Skeletal muscle cell (primary cell): ENCODE measurements around the gene LITAF.
"Not testable (repeated sequence)": the region's sequence is repeated elsewhere in the genome, so short reads cannot be mapped to it uniquely, and the experiment has no call there.

Source experiments
- DNase-seq: peaks from one replicate; pipeline ENCODE4 v3.0.0-alpha.2; 2010; ENCODE audit warnings: low read depth
- H3K4me3 ChIP-seq: 2 replicates; pipeline ENCODE4 v1.5.1; 2011; ENCODE audit warnings: low read depth, mild to moderate bottlenecking, control low read depth, low read length, moderate library complexity

The LITAF gene

DNA sequence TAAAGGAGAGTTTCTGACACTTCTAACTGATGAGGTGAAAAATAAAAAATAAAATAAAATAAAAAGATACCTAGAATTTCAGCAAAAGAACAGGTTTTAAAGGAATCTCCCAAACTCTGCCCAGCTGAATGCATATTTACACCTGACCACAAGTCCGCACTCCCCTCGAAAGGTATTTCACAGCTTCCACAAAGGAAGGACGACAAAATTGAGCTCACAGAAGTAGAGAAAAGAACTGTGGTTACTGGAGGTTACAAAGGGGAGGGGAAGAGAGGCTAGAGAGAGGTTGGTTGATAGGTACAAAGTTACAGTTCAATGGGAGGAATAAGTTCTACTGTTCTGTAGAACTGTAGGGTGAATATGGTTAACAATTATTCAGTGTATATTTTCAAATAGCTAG lies 5.0 kb downstream of the LITAF start:
- DNase-seq: no peak
- H3K4me3 ChIP-seq: no peak overlapping the region

DNA sequence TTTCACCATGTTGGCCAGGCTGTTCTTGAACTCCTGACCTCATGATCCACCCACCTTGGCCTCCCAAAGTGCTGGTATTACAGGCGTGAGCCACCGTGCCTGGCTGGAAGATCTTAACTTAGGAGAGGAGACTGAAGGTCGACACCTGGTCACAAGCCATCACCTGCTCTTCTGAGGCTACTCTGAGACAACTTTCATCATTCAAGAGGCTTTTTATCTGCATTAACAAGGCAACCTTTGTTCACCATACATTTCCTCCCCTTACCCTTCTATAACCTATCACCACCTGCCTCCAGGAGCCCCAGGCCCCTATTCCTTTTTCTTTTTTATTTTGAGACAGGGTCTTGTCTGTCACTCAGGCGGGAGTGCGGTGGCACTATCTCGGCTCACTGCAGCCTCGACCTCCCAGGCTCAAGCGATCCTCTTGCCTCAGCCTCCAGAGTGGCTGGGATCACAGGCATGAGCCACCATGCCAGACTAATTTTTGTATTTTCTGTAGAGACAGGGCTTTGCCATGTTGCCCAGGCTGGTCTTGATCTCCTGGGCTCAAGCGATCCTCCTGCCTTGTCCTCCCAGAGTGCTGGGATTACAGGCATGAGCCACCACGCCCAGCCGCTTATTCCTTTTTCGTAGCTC lies 6.2 kb downstream of the LITAF start:
- H3K4me3 ChIP-seq: no peak overlapping the region
- DNase-seq: no peak

DNA sequence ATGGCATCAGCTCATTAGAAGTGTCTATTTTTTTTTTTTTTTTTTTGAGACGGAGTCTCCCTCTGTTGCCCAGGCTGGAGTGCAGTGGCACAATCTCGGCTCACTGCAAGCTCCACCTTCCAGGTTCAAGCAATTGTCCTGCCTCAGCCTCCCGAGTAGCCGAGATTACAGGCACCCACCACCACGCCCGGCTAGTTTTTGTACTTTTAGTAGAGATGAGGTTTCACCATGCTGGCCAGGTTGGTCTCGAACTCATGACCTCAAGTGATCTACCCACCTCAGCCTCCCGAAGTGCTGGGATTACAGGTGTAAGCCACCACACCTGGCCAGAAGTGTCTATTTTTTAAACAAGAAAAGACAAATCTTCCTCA lies 9.4 kb downstream of the LITAF start:
- H3K4me3 ChIP-seq, DNase-seq: not testable (repeated sequence)

DNA sequence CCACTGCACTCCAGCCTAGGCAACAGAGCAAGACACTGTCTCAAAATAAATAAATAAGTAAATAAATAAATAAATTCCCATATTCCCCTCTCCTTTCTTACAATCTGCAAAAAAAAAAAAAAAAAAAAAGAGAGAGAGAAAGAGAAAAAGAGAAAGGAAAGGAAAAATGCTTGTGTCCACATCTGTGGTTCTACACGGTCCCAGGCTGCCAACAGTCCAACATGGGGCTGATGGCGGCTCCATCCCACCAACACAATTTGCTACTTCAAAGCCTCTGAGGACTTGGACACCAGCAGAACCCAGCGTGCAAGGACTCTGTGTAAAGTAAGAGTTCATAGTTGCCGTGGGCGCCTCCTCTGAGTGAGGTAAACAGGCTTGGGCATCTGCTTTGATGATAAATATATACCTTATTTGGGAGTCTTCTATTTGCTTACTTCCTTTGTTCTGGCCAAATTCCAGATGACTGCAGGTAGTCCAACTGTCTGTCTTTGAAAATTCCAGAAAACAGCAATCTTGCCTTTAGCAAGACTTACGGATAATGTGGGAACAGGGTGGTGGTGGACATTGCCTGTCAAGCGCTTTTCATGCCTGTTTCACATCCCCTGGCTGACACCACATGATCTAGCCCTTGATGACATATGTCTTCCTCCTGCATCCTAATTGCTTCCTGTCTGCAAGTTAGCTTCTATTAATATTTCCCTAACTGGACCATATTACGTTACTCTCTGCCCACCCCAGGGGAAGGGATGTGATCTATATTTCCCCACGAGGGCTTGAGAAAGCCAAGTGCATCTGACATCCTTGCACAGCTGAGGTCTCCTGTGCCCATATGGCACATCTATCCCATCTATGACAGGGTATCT lies 10.1 kb downstream of the LITAF start:
- H3K4me3 ChIP-seq: no peak overlapping the region
- no peak for DNase-seq

DNA sequence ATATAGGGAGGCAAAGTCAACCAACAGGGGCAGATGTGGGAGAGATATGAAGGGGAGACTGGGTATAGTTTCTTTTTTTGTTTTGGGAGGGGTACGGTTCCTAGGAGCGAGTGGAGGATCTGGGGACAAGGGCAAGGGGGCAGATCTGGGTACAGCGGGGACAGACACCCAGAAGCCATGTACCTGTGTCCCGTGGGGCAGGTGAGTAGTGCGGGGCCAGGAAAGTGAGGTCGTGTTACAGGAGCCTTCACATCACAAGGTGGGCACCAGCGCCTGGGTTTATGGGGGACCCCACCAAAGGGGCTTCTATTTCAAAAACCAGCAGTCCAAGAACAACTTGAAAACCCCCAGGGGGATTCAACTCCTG lies 11.5 kb downstream of the LITAF start:
- no peak for DNase-seq
- no peak overlapping the region for H3K4me3 ChIP-seq

DNA sequence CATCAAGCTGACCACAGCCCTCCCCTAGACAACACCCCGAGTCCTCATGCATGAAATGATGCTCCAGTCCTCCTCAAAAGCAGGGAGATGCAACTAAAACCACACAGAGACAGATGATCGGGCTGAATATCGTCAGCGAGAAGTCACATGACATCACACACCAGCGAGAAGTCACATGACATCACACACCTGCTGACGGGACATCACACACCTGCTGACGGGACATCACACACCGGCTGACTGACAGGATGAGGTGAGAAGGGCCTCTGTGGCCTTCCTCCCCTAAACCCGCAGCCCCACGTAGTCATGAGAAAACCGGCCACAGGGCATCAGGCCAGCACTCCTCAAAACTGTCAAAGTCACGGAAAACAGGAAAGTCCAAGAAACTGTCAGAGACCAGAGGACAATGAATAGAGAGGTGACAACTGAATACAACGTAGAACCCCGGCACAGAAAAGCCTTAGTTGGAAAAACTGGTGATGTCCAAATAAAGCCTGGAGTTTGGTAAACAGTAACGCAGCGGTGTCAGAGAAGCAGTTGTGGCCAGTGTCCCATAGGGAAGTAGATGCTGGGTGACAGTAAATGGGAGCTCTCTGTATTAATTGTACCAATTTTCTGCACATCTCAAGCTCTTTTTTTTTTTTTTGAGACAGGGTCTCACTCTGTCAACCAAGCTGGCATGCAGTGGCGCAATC lies 14.3 kb downstream of the LITAF start:
- no peak for DNase-seq

DNA sequence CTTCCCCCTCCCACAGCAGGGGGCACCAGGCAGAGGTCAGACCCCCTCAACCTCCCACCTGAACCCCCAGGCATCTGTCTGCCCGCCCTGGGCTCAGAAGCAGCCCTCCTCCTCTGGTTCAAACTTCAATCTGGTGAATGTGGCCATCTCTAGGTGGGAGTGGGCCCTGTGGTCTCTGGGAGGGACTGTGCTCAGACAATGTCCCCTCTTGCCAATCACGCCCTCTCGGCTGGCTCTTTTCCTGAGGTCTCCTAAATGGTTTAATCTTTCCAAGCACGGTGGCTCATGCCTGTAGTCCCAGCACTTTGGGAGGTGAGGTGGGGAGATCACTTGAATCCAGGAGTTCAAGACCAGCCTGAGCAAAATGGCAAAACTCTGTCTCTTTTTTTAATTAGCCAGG lies 15.2 kb downstream of the LITAF start:
- no peak for DNase-seq
- no peak overlapping the region for H3K4me3 ChIP-seq

More for the DNA sequence above, 14.3 kb downstream of the LITAF start:
- H3K4me3 ChIP-seq: no peak overlapping the region

DNA sequence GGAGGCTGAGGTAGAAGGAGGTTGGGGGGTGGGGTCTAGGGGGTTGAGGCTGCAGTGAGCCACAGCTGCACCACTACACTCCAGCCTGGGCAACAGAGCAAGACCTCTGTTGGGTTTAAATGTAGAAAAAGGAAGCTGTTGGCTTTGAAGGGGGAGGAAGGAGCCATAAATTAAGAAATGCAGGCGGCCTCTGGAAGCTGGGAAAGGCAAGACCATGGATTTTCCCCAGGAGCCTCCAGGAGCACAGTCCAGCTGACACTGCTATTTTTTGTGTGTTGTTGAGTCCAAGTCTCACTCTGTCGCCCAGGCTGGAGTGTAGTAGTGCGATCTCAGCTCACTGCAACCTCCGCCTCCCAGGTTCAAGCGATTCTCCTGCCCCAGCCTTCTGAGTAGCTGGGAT lies 15.9 kb downstream of the LITAF start:
- H3K4me3 ChIP-seq: no peak overlapping the region

DNA sequence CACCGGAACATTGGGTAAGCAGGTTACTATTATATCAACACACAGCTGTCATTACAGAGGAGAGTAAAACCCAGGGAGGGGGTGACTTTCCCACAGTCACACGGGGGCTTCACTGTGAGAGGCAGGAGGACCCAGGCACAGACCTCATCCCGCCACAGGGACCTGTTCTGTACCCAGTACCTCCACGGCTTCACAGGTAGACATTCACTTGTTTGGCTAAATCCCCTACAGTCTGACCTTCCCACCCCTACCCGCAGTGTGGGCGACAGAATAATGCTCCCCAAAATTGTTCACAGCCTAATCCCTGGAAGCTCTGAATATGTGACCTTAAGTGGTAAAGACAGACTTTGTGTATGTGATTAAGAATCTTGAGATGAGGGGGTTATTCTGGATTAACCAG lies 16.5 kb downstream of the LITAF start:
- no peak overlapping the region for H3K4me3 ChIP-seq
- no peak for DNase-seq

More for the DNA sequence above, 15.9 kb downstream of the LITAF start:
- DNase-seq: no peak

DNA sequence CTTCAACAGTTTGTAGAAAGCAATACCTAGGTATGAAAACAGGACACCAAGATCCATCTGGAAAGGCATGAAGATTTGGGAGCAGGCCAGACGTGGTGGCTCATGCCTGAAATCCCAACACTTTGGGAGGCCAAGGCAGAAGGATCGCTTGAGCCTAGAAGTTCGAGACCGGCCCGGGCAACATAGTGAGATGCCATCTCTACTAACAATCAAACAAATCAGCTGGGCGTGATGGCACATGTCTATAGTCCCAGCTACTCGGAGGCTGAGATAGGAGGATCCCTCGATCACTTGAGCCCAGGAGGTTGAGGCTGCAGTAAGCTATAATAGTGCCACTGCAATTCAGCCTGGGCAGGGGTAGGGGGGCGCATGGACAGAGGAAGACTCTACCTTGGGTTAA lies 20.3 kb downstream of the LITAF start:
- H3K4me3 ChIP-seq: no peak overlapping the region
- DNase-seq: no peak

DNA sequence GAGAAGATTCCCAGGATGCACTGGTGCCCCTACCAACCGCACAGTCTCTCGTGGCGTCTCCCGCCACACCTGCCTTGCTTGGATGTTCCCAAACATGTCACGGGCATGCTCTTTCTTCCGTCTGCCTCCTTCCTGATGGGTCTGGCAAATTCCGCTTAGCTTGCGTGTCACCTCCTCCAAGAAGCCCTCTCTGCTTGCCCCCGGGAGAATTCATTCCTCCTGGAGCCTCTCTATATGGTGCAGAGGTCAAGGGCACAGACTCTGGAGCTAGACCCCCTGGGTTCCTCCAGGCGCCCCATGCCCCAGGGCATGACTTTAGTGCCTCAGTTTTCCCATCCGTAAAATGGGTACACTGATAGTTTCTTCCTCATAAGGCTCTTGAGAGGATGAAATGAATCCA lies 21.1 kb downstream of the LITAF start:
- DNase-seq: no peak
- no peak overlapping the region for H3K4me3 ChIP-seq

DNA sequence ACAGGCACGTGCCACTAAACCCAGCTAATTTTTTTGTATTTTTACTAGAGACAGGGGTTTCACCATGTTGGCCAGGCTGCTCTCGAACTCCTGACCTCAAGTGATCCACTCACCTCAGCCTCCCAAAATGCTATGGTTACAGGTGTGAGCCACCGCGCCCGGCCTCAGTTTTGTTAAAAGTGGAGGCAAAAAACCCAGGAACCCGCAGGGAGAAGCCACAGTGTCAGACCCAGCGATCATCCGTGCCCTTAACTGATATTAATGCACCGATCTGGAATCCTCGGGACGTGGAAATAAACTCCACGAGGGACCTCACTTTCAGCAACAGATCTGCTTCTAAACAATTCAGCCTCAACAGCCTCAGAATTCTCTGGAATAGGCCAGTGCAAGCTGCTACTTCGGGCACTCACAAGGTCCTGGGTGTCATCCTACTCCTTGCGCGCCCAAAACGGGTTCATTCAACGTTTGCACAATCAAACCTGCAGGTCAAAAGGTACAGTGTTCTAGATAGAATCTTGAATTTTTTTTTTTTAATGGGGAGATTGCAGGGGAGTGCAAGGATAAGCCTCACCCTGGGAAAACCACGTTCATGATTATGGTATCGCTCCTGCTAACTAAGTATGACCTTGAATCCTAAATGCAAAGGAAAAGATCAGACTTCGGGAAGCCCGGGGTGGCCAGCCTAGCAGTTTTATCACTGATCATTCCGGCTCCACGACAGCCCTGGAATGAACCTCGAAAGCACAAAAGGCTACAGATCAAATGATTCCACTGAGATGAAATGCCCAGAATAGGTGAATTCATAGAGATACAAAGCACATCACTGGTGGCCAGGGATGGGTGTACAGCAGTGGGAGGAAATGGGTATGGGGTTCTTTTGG lies 22.4 kb downstream of the LITAF start:
- no peak overlapping the region for H3K4me3 ChIP-seq
- DNase-seq: no peak

DNA sequence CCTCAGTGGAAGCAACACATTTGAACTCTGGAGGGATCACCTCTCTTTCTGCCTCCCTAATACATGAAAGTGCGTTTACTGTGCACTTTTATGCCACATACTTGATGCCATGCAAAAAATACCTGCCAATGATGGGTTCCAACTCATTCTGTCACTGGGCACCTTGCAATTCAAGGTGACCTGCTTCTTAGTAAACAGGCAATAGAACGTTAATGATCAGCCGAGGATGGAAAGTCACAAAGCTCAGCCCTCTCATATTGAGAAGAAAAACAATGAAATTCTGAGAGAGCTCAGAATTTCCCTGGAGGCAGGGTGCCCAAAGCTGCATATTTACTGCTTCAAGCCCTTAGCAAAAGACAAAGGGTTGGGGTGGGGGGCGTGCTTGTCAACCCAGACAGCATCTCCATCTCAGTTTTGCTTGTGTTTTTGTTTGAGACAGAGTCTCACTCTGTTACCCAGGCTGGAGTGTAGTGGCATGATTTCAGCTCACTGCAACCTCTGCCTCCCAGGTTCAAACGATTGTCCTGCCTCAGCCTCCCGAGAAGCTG lies 23.2 kb downstream of the LITAF start:
- H3K4me3 ChIP-seq: no peak overlapping the region
- DNase-seq: no peak

DNA sequence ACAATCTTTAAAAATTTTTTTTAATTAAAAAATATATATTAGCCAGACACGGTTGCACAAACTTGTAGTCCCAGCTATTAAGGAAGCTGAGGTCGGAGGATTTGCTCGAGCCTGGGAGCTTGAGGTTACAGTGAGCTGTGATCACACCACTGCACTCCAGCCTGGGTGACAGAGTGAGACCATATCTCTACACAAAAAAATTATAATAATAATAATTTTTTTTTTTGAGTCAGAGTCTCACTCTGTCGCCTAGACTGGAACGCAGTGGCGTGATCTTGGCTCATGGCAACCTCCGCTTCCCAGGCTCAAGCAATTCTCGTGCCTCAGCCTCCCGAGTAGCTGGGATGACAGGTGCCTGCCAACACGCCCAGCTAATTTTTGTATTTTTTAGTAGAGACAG lies 23.8 kb downstream of the LITAF start:
- H3K4me3 ChIP-seq: no peak overlapping the region
- DNase-seq: no peak

DNA sequence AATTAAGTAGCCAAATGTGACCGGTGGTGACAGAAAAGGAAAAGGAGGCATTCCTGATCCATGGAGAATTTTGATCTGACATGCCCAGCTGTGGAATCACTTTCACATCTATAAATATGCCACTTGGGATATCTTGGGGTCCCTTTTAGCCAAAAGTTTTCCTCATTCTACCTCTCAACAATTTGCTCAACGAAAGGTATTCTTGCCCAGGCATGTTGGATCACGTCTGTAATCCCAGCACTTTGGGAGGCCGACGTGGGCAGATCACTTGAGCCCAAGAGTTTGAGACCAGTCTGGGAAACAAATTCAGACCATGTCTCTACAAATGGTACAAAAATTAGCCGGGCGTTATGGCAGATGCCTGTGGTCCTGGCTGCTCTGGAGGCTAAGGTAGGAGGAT lies 24.3 kb downstream of the LITAF start:
- no peak overlapping the region for H3K4me3 ChIP-seq
- DNase-seq: no peak

DNA sequence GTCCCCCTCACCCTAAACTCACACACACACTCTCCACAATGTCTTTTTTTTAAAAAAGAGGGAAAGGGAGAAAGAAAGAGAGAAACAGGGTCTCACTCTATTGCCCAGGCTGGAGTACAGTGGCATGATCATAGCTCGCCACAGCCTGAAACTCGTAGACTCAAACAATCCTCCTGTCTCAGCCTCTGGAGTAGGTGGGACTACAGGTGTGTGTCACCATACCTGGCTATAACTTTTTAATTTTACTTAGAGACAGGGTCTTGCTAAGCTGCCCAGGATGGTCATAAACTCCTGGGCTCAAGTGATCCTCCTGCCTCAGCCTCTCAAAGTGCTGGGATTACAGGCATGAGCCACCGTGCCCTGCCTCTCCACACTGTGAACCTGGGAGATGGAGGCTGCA lies 24.9 kb downstream of the LITAF start:
- no peak for DNase-seq
- no peak overlapping the region for H3K4me3 ChIP-seq

DNA sequence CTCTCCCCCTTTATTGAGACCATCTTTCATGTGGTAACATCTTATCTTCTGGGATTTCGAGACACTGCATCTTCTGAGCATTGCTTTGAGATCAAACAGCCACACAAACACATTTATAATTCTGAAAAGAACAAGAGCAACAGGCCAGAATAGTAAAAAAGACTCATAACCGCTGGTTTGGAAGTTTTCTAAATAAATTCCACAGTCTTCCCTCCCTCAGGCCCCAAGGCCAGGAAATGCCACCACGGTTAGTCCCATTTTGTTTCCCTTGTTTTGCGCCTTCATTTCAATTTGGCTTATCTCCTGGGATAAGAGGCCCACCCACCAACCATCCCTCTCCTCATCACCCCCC lies 25.3 kb downstream of the LITAF start:
- no peak for DNase-seq
- H3K4me3 ChIP-seq: no peak overlapping the region

DNA sequence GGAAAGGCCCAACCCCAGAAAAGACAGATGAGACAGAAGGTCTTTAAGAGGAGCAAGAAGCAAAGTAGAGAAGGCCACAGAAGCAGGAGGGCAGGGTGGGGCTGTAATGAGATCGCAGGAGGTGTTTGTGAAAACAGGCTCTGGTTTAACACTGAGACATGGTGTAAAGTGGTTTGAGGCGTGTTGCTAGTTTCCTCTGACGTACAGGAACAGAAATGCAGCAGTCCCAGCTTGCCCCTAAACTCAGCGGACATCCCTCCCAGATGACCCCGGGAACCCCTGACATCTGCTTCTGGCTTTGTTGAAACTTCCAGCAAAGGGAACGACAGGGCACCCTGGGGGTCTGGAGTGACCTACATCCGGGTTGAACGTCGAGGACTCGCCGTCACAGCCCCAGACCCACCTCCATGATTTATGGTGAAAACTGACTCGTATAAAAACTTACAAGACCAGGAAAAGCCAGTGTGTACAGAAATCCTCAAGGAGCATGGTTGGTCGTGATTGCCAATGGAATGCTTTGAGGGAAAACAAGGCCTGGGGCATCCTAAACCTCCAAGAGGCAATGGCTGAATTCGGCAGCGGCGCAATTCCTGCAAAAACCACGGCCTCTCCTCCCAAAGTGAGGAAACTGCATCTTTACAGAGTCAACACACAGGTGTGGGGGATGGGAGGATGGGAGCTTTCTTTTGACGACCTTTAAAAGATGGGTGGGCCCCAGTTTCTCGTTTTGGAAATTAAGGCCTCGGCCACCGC lies 25.8 kb downstream of the LITAF start:
- H3K4me3 ChIP-seq: no peak overlapping the region
- no peak for DNase-seq

DNA sequence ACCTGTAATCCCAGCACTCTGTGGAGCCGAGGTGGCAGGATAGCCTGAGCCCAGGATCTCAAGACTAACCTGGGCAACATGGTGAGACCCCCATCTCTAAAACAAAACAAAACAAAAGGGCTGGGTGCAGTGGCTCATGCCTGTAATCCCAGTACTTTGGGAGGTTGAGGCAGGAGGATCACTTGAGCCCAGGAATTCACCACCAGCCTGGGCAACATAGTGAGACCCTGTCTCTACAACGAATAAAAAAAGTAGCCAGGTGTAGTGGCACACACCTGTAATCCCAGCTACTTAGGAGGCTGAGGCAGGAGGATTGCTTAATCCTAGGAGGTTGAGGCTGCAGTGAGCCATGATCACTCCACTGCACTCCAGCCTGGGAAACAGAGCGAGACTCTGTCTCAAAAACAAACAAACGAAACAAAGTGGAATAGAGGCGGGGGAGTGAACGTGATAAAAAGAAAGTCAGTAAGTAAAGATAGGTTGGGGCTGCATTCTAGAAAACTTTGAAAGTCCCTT lies 28.4 kb downstream of the LITAF start:
- not testable (repeated sequence) for H3K4me3 ChIP-seq

More for the DNA sequence above, 28.4 kb downstream of the LITAF start:
- DNase-seq: not testable (repeated sequence)
